HG03575 (cell line): ENCODE measurements around the gene PLG.
"Not testable (repeated sequence)": the region's sequence is repeated elsewhere in the genome, so short reads cannot be mapped to it uniquely, and the experiment has no call there.

Experiments
- ATAC-seq: cut with Tn5 transposase; IDR thresholded peaks from one replicate; pipeline ENCODE4 v1.9.1; 2021; ENCODE audit not compliant: unreplicated experiment, insufficient number of reproducible peaks, low FRiP score; ENCODE audit errors: extremely low read depth

The PLG gene

GRCh38 chr6:160701918-160702680, at the start of gene PLG:
TSS of gene PLG (plus strand) at chr6:160702244. CDS start at chr6:160702305, 61 bp downstream.
- not testable (repeated sequence) for ATAC-seq

- ATAC-seq, result no peak
These were observed 42.5 kb upstream of the PLG start for GRCh38 chr6:160659562-160659961.

- no peak for ATAC-seq
These were observed 40.8 kb upstream of the PLG start for GRCh38 chr6:160661216-160661615.

- no peak for ATAC-seq
These were observed 39.6 kb upstream of the PLG start for GRCh38 chr6:160662429-160662828.

- ATAC-seq, result no peak
These were observed 39.2 kb upstream of the PLG start for GRCh38 chr6:160662842-160663241.

GRCh38 chr6:160664198-160664597, 37.8 kb upstream of the PLG start, which contains the start of gene LPA:
TSS of gene LPA (minus strand) at chr6:160664275. CDS start at chr6:160664214, 61 bp downstream.
- ATAC-seq, result not testable (repeated sequence)

GRCh38 chr6:160667639-160668481, 34.2 kb upstream of the PLG start:
- ATAC-seq, result no peak

- no peak for ATAC-seq
These were observed 33.5 kb upstream of the PLG start for GRCh38 chr6:160668589-160668988.

- not testable (repeated sequence) for ATAC-seq
These were observed 25.6 kb upstream of the PLG start for GRCh38 chr6:160676418-160676817.

- ATAC-seq, result no peak
These were observed 23.8 kb upstream of the PLG start for GRCh38 chr6:160678230-160678629.

- no peak for ATAC-seq
These were observed 23.2 kb upstream of the PLG start for GRCh38 chr6:160678744-160679401.

GRCh38 chr6:160679402-160679769, 22.7 kb upstream of the PLG start:
- no peak for ATAC-seq

GRCh38 chr6:160685101-160685761, 16.8 kb upstream of the PLG start:
- not testable (repeated sequence) for ATAC-seq

GRCh38 chr6:160685762-160686450, 16.1 kb upstream of the PLG start:
- no peak for ATAC-seq

- ATAC-seq, result no peak
These were observed 11.6 kb upstream of the PLG start for GRCh38 chr6:160690458-160690857.

GRCh38 chr6:160691617-160692016, 10.4 kb upstream of the PLG start:
- no peak for ATAC-seq

- no peak for ATAC-seq
These were observed 9.6 kb upstream of the PLG start for GRCh38 chr6:160692369-160692959.

GRCh38 chr6:160695025-160695424, 7.0 kb upstream of the PLG start:
- not testable (repeated sequence) for ATAC-seq
